GM12865 (cell line): ENCODE measurements around the gene DPH6.
"Not testable (repeated sequence)": the region's sequence is repeated elsewhere in the genome, so short reads cannot be mapped to it uniquely, and the experiment has no call there.

ENCODE experiments used
- DNase-seq: peaks from one replicate; pipeline ENCODE4 v3.0.0; 2010; ENCODE audit warnings: low read depth
- H3K4me3 ChIP-seq: 2 replicates; pipeline ENCODE4 v1.5.1; 2011; ENCODE audit warnings: mild to moderate bottlenecking, low read depth, low read length, control low read depth
- TF ChIP-seq, protein P1 (sequence below): IDR thresholded peaks from 2 replicates; pipeline ENCODE4 v1.5.1; 2011; ENCODE audit warnings: low read length, control low read depth, low read depth, inconsistent platforms; ENCODE audit not compliant: insufficient read depth; ENCODE audit errors: missing control alignments

DPH6 gene, protein sequence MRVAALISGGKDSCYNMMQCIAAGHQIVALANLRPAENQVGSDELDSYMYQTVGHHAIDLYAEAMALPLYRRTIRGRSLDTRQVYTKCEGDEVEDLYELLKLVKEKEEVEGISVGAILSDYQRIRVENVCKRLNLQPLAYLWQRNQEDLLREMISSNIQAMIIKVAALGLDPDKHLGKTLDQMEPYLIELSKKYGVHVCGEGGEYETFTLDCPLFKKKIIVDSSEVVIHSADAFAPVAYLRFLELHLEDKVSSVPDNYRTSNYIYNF

GRCh38 chr15:35545824-35546510 is at the start of gene DPH6:
TSS of gene DPH6 (minus strand) at chr15:35546165. CDS start at chr15:35546141, 24 bp downstream.
- H3K4me3 ChIP-seq: peak within 1 kb of the TSS; percentile 92
- DNase-seq: peak; percentile 94
- TF ChIP-seq, protein P1, sequence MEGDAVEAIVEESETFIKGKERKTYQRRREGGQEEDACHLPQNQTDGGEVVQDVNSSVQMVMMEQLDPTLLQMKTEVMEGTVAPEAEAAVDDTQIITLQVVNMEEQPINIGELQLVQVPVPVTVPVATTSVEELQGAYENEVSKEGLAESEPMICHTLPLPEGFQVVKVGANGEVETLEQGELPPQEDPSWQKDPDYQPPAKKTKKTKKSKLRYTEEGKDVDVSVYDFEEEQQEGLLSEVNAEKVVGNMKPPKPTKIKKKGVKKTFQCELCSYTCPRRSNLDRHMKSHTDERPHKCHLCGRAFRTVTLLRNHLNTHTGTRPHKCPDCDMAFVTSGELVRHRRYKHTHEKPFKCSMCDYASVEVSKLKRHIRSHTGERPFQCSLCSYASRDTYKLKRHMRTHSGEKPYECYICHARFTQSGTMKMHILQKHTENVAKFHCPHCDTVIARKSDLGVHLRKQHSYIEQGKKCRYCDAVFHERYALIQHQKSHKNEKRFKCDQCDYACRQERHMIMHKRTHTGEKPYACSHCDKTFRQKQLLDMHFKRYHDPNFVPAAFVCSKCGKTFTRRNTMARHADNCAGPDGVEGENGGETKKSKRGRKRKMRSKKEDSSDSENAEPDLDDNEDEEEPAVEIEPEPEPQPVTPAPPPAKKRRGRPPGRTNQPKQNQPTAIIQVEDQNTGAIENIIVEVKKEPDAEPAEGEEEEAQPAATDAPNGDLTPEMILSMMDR: no peak

GRCh38 chr15:35595656-35596055 is 49.7 kb upstream of the DPH6 start:
- TF ChIP-seq, protein P1: no peak

GRCh38 chr15:35591987-35592386 is 46.0 kb upstream of the DPH6 start:
- not testable (repeated sequence) for DNase-seq, H3K4me3 ChIP-seq

More at GRCh38 chr15:35595656-35596055, 49.7 kb upstream of the DPH6 start:
- no peak for DNase-seq
- H3K4me3 ChIP-seq: no peak overlapping the region

DNA sequence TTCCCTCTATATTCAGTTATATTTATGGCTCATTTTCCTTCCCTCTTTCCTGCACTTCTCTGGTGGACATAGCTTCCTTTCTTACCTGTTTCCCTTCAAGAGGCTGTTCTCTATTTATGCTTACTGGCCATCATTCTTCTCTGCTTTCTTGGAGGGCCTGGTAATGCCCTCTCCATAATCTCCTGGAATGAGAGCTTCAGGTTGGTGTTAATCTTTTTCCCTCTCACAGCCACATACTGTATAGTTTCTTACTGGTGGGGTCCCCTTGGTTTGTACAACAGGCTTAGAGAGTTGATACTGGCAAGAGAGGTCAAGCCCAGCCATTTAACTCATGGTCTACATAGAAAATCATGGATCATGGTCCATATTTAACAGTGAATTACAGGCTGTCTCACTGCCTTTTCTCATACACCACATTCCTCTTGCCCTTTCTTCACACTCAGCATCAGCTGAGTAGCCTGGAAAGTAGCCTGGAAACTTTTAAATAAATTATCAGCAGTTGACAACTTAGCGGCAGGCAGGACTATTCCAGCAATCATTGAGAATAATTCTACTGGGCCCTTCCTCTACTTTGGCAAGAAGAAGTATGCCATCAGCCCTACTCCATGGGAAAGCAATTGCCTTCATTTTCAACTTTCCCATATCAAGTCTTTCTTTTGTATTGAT is 38.0 kb upstream of the DPH6 start:
- no peak for DNase-seq
- H3K4me3 ChIP-seq: no peak overlapping the region
- TF ChIP-seq, protein P1: no peak

- H3K4me3 ChIP-seq: no peak overlapping the region
- TF ChIP-seq, protein P1: no peak
- no peak for DNase-seq
Observed at GRCh38 chr15:35580606-35581005, 34.6 kb upstream of the DPH6 start.

- H3K4me3 ChIP-seq: no peak overlapping the region
- TF ChIP-seq, protein P1: no peak
- no peak for DNase-seq
Observed at GRCh38 chr15:35567392-35567791, 21.4 kb upstream of the DPH6 start.

- TF ChIP-seq, protein P1: no peak
- no peak for DNase-seq
- H3K4me3 ChIP-seq: no peak overlapping the region
Observed at GRCh38 chr15:35566991-35567390, 21.0 kb upstream of the DPH6 start.
